Osteocyte (in vitro differentiated cells): Measurements from ENCODE around the gene TMEM201. TPM values are rescaled to one million over a fixed set of nuclear protein-coding genes. Genes with fewer than 3 reads are reported as not detected.
A peak's percentile ranks its signal among the peaks of the same experiment; 100 is the strongest.

Experiments
- DNase-seq: peaks from one replicate; pipeline ENCODE4 v3.0.0; 2021; ENCODE audit warnings: mixed read lengths; ENCODE audit not compliant: unreplicated experiment; ENCODE audit errors: extremely low spot score
- H3K27ac Mint-ChIP-seq: one replicate; pipeline ENCODE4 v1.8.0; 2021; ENCODE audit warnings: mild to moderate bottlenecking, mixed read lengths; ENCODE audit not compliant: unreplicated experiment
- H3K27me3 Mint-ChIP-seq: one replicate; pipeline ENCODE4 v1.8.0; 2021; ENCODE audit warnings: mixed read lengths; ENCODE audit not compliant: unreplicated experiment
- H3K36me3 Mint-ChIP-seq: one replicate; pipeline ENCODE4 v1.8.0; 2021; ENCODE audit warnings: mixed read lengths; ENCODE audit not compliant: unreplicated experiment
- H3K4me1 Mint-ChIP-seq: one replicate; pipeline ENCODE4 v1.8.0; 2021; ENCODE audit warnings: mixed read lengths; ENCODE audit not compliant: unreplicated experiment
- H3K4me3 Mint-ChIP-seq: one replicate; pipeline ENCODE4 v1.8.0; 2021; ENCODE audit warnings: mild to moderate bottlenecking, moderate library complexity, mixed read lengths; ENCODE audit not compliant: unreplicated experiment
- H3K9me3 Mint-ChIP-seq: one replicate; pipeline ENCODE4 v1.8.0; 2021; ENCODE audit warnings: mixed read lengths; ENCODE audit not compliant: unreplicated experiment
- total RNA-seq: library from RNA; stranded (reverse); gene quantifications from 2 replicates; pipeline ENCODE4 v1.2.1, GENCODE V29; 2021
- TF ChIP-seq, protein P1 (sequence below): fragments of 200-600 bp; sonication (generic); IDR thresholded peaks from 2 replicates; pipeline ENCODE4 v1.5.0; 2021; ENCODE audit warnings: antibody characterized with exemption, mild to moderate bottlenecking, moderate library complexity

TMEM201 gene
- total RNA-seq, 1 donor from 2014 or later = 17.9 TPM

DNA sequence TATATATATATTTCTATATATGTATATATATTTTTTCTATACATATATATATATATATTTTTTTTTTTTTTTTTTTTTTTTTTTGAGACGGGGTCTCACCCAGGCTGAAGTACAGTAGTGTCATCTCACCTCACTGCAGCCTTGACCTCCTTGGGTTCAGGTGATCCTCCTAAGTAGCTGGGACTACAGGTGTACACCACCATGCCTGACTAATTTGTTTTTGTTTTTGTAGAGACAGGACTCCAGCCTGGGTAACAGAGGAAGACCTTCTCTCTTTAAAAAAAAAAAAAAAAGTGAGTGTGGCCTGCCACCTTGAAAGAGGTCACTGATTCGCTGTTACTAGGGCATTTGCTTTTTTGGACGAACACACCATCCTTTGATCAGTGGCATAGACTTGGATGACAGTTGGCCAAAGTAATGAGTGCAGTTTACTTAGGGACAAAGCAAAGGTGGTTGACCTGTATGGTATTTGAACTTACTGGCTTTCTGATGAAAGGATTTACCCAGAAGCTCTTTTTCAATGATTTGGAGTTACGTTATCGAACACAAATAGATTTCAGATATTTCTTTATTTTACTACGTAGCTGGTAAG, 38.7 kb upstream of the TMEM201 start:
- Mint-ChIP-seq H3K36me3 (peaks cover 4% of the 10 kb centered on the region), H3K27me3 (no peaks in the 10 kb centered on the region), H3K9me3 (no peaks in the 10 kb centered on the region), H3K27ac (no peak overlapping the region), H3K4me3 (no peak overlapping the region), H3K4me1 (no peaks in the 10 kb centered on the region)
- TF ChIP-seq, protein P1, sequence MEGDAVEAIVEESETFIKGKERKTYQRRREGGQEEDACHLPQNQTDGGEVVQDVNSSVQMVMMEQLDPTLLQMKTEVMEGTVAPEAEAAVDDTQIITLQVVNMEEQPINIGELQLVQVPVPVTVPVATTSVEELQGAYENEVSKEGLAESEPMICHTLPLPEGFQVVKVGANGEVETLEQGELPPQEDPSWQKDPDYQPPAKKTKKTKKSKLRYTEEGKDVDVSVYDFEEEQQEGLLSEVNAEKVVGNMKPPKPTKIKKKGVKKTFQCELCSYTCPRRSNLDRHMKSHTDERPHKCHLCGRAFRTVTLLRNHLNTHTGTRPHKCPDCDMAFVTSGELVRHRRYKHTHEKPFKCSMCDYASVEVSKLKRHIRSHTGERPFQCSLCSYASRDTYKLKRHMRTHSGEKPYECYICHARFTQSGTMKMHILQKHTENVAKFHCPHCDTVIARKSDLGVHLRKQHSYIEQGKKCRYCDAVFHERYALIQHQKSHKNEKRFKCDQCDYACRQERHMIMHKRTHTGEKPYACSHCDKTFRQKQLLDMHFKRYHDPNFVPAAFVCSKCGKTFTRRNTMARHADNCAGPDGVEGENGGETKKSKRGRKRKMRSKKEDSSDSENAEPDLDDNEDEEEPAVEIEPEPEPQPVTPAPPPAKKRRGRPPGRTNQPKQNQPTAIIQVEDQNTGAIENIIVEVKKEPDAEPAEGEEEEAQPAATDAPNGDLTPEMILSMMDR = no peak
- no peak for DNase-seq

DNA sequence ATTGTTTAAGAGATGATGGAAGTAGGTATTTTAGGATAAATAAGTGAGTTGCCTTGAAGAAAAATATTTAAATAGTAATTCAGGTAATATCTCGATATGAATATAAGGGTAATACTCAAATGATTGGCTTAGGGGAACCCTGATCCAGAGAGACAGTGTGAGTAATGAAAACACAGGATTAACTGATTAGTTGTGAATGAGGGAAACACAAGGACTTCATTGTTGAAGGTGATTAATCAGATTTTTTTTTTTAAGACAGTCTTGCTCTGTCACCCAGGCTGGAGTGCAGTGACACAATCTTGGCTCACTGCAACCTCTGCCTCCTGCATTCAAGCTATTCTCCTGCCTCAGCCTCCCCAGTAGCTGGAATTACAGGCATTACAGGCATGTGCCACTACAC, 36.7 kb upstream of the TMEM201 start:
- Mint-ChIP-seq H3K27me3 (no peaks in the 10 kb centered on the region), H3K4me1 (peaks cover 4% of the 10 kb centered on the region), H3K4me3 (no peak overlapping the region), H3K27ac (no peak overlapping the region), H3K9me3 (no peaks in the 10 kb centered on the region), H3K36me3 (peaks cover 15% of the 10 kb centered on the region)
- no peak for DNase-seq
- TF ChIP-seq, protein P1 = no peak

DNA sequence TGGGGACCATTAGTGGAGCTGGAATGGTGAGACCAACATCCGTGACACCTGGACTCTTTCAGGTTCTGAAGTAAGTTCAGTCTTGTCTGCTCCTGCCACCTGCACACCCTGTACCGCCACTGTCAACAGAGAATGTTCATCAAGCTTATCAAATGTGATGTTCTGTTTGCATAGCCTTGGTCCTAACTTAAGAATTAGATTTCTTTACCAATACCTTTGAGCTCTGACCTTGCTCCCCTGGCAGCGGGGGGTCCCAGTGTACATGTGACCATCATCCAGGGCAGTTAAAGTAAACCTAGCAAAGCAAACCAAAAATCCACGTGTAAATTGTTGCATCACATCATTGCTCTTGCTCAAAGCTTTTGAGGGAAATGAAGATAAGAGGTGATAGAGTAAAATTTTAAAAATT, 35.0 kb upstream of the TMEM201 start:
- no peak for DNase-seq
- TF ChIP-seq, protein P1 = no peak
- Mint-ChIP-seq H3K4me3 (no peak overlapping the region), H3K27me3 (no peaks in the 10 kb centered on the region), H3K36me3 (peaks cover 19% of the 10 kb centered on the region), H3K27ac (no peak overlapping the region), H3K9me3 (no peaks in the 10 kb centered on the region), H3K4me1 (peaks cover 4% of the 10 kb centered on the region)

DNA sequence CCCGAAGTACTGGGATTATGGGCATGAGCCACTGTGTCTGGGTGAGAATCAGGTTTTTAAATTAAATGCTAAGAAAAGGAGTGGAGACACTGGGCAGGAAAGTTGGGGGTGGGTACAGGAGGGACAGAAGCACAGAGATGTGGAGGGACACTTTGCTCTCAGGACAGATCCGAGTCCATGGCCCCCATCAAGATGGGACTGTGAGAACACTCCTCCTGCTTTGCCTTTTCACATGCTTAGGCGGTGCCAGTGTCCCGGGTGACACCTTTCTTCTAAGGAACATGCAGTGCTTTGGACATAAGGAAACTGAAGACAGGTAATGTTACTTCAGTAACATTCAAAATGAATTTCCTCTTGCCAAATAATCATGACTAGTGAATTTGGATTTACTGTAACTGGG, 32.8 kb upstream of the TMEM201 start:
- Mint-ChIP-seq H3K4me1 (peaks cover 8% of the 10 kb centered on the region), H3K9me3 (no peaks in the 10 kb centered on the region), H3K27me3 (no peaks in the 10 kb centered on the region), H3K36me3 (peaks cover 19% of the 10 kb centered on the region), H3K27ac (peak overlapping the region; percentile 41), H3K4me3 (no peak overlapping the region)
- TF ChIP-seq, protein P1 = no peak
- no peak for DNase-seq

DNA sequence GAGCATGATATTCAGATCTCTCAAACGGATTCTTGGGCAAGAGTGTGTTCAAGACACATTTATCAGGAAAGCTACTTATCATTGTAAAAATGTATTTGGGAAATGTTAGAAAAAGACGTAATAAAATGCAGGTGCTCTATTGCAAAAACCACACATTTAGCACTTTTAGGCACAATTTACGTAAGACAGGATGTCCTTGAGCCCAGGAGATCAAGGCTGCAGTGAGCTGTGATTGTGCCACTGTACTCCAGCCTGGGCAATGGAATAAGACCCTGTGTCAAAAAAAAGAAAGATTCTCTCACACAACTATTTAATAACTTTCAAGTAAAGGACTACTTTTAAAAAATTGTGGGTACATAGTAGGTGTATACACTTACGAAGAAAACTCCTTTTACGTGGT, 31.1 kb upstream of the TMEM201 start:
- TF ChIP-seq, protein P1 = no peak
- no peak for DNase-seq
- Mint-ChIP-seq H3K9me3 (no peaks in the 10 kb centered on the region), H3K36me3 (peaks cover 19% of the 10 kb centered on the region), H3K27ac (no peak overlapping the region), H3K27me3 (no peaks in the 10 kb centered on the region), H3K4me1 (peaks cover 18% of the 10 kb centered on the region), H3K4me3 (no peak overlapping the region)
